Cardiac muscle cell (in vitro differentiated cells and primary cell): ENCODE data around the gene CES2. TPM values are rescaled to one million over a fixed set of nuclear protein-coding genes. Genes with fewer than 3 reads are reported as not detected.
"Not testable (repeated sequence)": the region's sequence is repeated elsewhere in the genome, so short reads cannot be mapped to it uniquely, and the experiment has no call there.

Experiments
- DNase-seq, 2 donors: peaks; one replicate each; pipeline versions ENCODE4 v3.0.0 to v3.0.0-alpha.2; 2010 to 2017; ENCODE audit warnings: low read depth in 1 of 2, low spot score in 1 of 2
- H3K27ac ChIP-seq: fragments of 200-600 bp; sonication (generic); 2 replicates; pipeline ENCODE4 v1.5.1; 2016
- H3K27me3 ChIP-seq: fragments of 200-600 bp; sonication (generic); 2 replicates; pipeline ENCODE4 v1.6.0; 2016; ENCODE audit warnings: control low read depth
- H3K36me3 ChIP-seq: fragments of 200-600 bp; sonication (generic); 2 replicates; pipeline ENCODE4 v1.5.1; 2016; ENCODE audit warnings: control low read depth
- H3K4me1 ChIP-seq: fragments of 200-600 bp; sonication (generic); 2 replicates; pipeline ENCODE4 v1.8.1; 2017; ENCODE audit warnings: low read depth, mild to moderate bottlenecking, mixed run types
- H3K4me3 ChIP-seq: fragments of 200-600 bp; sonication (generic); 2 replicates; pipeline ENCODE4 v1.5.1; 2016; ENCODE audit warnings: mild to moderate bottlenecking
- H3K9me3 ChIP-seq: fragments of 200-600 bp; sonication (generic); 2 replicates; pipeline ENCODE4 v1.5.1; 2017; ENCODE audit warnings: low read depth, mild to moderate bottlenecking, control low read depth
- CTCF ChIP-seq: IDR thresholded peaks from 2 replicates; pipeline ENCODE4 v1.5.1; 2012; ENCODE audit warnings: low read depth, mild to moderate bottlenecking, low read length
- polyA plus RNA-seq: library from polyadenylated mRNA; unstranded; fragments of >200 nt; fragmentation: Nextera tagmentation; extraction: Ambion mirVana; gene quantifications from 2 replicates; pipeline ENCODE4 v1.2.1, GENCODE V29; 2016
- total RNA-seq: library from RNA; depleted of rRNA; stranded (reverse); fragments of >200 nt; gene quantifications from 2 replicates; pipeline ENCODE4 v1.2.3, GENCODE V29; 2016

Gene CES2
- total and polyA plus RNA-seq, 2 experiments from 2014 or later, result 69.1 to 84.2 TPM

GRCh38 chr16:66930189-66930588 lies 5.1 kb upstream of the CES2 start:
- DNase-seq, result peak; percentile 52 to 60
- no peak for TF ChIP-seq CTCF
- H3K4me1 ChIP-seq, result peaks cover 37% of the 10 kb centered on the region
- H3K27me3 ChIP-seq, result no peaks in the 10 kb centered on the region
- peak overlapping the region; percentile 74 for H3K27ac ChIP-seq
- no peak overlapping the region for H3K4me3 ChIP-seq
- no peaks in the 10 kb centered on the region for H3K36me3 ChIP-seq
- no peaks in the 10 kb centered on the region for H3K9me3 ChIP-seq

GRCh38 chr16:66931665-66932064 lies 3.7 kb upstream of the CES2 start:
- Histone ChIP-seq H3K36me3 (no peaks in the 10 kb centered on the region), H3K9me3 (no peaks in the 10 kb centered on the region), H3K4me1 (peaks cover 37% of the 10 kb centered on the region), H3K4me3 (no peak overlapping the region), H3K27me3 (no peaks in the 10 kb centered on the region), H3K27ac (no peak overlapping the region)
- no peak for TF ChIP-seq CTCF
- no peak for DNase-seq

GRCh38 chr16:66932076-66932475 lies 3.2 kb upstream of the CES2 start:
- DNase-seq, result no peak
- no peak for TF ChIP-seq CTCF
- Histone ChIP-seq H3K9me3 (no peaks in the 10 kb centered on the region), H3K4me3 (no peak overlapping the region), H3K4me1 (peaks cover 33% of the 10 kb centered on the region), H3K27me3 (no peaks in the 10 kb centered on the region), H3K36me3 (no peaks in the 10 kb centered on the region), H3K27ac (peak overlapping the region; percentile 34)

- Histone ChIP-seq H3K9me3 (no peaks in the 10 kb centered on the region), H3K4me3 (peak overlapping the region; percentile 62), H3K27me3 (no peaks in the 10 kb centered on the region), H3K36me3 (peaks cover under 1% of the 10 kb centered on the region), H3K27ac (no peak overlapping the region), H3K4me1 (peaks cover 27% of the 10 kb centered on the region)
- DNase-seq, result no peak
- no peak for TF ChIP-seq CTCF
Observed at GRCh38 chr16:66933776-66934137, 1.6 kb upstream of the CES2 start.

GRCh38 chr16:66934138-66934838 lies 1.0 kb upstream of the CES2 start, which contains the start of gene CIAO2B:
TSS of gene CIAO2B (minus strand) at chr16:66934402. CDS start at chr16:66934364, 38 bp downstream.
- H3K9me3 ChIP-seq, result no peaks in the 10 kb centered on the region
- peaks cover 27% of the 10 kb centered on the region for H3K4me1 ChIP-seq
- H3K27ac ChIP-seq, result peak within 1 kb of the TSS; percentile 83
- peaks cover 5% of the 10 kb centered on the region for H3K36me3 ChIP-seq
- no peaks in the 10 kb centered on the region for H3K27me3 ChIP-seq
- peak; percentile 87 to 90 for DNase-seq
- H3K4me3 ChIP-seq, result peak within 1 kb of the TSS; percentile 62
- TF ChIP-seq CTCF, result no peak

- Histone ChIP-seq H3K4me3 (peak overlapping the region; percentile 62), H3K27ac (peak overlapping the region; percentile 83), H3K4me1 (peaks cover 25% of the 10 kb centered on the region)
- DNase-seq, H3K36me3 ChIP-seq, H3K9me3 ChIP-seq, H3K27me3 ChIP-seq: not testable (repeated sequence)
Observed at GRCh38 chr16:66934839-66935313, 440 bp upstream of the CES2 start.
